Vagina (tissue), 2 donors: ENCODE data around the gene ARHGAP44. TPM values are rescaled to one million over a fixed set of nuclear protein-coding genes. Genes with fewer than 3 reads are reported as not detected.

Experiments used
- DNase-seq, 2 donors: peaks; one replicate each; pipeline ENCODE4 v3.0.0-alpha.2; 2017; ENCODE audit errors: extremely low spot score in 2 of 2
- H3K27ac ChIP-seq: fragments of 200-600 bp; sonication (generic); one replicate; pipeline ENCODE4 v1.5.1; 2019
- H3K27me3 ChIP-seq: fragments of 200-600 bp; sonication (generic); one replicate; pipeline ENCODE4 v1.5.1; 2019
- H3K36me3 ChIP-seq, 2 donors: fragments of 200-600 bp; sonication (generic); one replicate each; pipeline ENCODE4 v1.5.1; 2017 to 2019
- H3K4me1 ChIP-seq: fragments of 200-600 bp; sonication (generic); one replicate; pipeline ENCODE4 v1.5.1; 2019
- H3K4me3 ChIP-seq, 2 donors: fragments of 200-600 bp; sonication (generic); 1 replicate in 1 of 2; 2 replicates in 1 of 2; pipeline ENCODE4 v1.5.1; 2016 to 2019
- H3K9me3 ChIP-seq: fragments of 200-600 bp; sonication (generic); one replicate; pipeline ENCODE4 v1.5.1; 2019
- CTCF ChIP-seq, 3 experiments: fragments of 450-650 bp in 2 of 3; fragments of 200-600 bp in 1 of 3; sonication (generic) in 1 of 3; IDR thresholded peaks; one replicate each; pipeline ENCODE4 v1.5.1; 2017 to 2019; ENCODE audit warnings: antibody characterized with exemption in 3 of 3, mild to moderate bottlenecking in 2 of 3, moderate library complexity in 2 of 3
- POLR2A ChIP-seq, 2 donors: fragments of 450-650 bp; IDR thresholded peaks; one replicate each; pipeline ENCODE4 v1.6.1; 2017; ENCODE audit warnings: antibody characterized with exemption in 2 of 2, mild to moderate bottlenecking in 2 of 2, moderate library complexity in 2 of 2
- POLR2AphosphoS5 ChIP-seq, 2 donors: sonication (generic); formaldehyde crosslinking; IDR thresholded peaks; one replicate each; pipeline ENCODE4 v1.9.0; 2017; ENCODE audit warnings: antibody characterized with exemption in 2 of 2, mild to moderate bottlenecking in 2 of 2, low read depth in 1 of 2; ENCODE audit not compliant: insufficient read depth in 1 of 2
- intact Hi-C: fragments of 100-400 bp; cut with DNase I; formaldehyde crosslinking; loops from one replicate; pipeline ENCODE4 v1.15.1; 2023
- total RNA-seq: library from RNA; depleted of rRNA; stranded (reverse); fragments of >200 nt; gene quantifications from one replicate; pipeline ENCODE4 v1.2.3, GENCODE V29; 2016

Gene ARHGAP44
- total RNA-seq, 1 donor from 2014 or later: 3.2 TPM

- H3K36me3 ChIP-seq: no peaks in the 10 kb centered on the region
- H3K9me3 ChIP-seq: no peaks in the 10 kb centered on the region
- no peaks in the 10 kb centered on the region for H3K4me1 ChIP-seq
- no peak overlapping the region for H3K27ac ChIP-seq
- intact Hi-C loops: no loop called here
- no peak for TF ChIP-seq POLR2A (IDR thresholded peaks at IDR 0.05)
- TF ChIP-seq POLR2AphosphoS5 (IDR thresholded peaks at IDR 0.05; ENCODE audit: insufficient read depth in 1 of 2, low read depth in 1 of 2): no peak
- TF ChIP-seq CTCF (IDR thresholded peaks at IDR 0.05): no peak
- DNase-seq: no peak
- no peak overlapping the region for H3K4me3 ChIP-seq
- H3K27me3 ChIP-seq: no peaks in the 10 kb centered on the region
These were observed 94.2 kb downstream of the ARHGAP44 start for GRCh38 chr17:12883472-12883871.

GRCh38 chr17:12887088-12887487, 97.8 kb downstream of the ARHGAP44 start:
- Histone ChIP-seq H3K9me3 (no peaks in the 10 kb centered on the region), H3K27ac (no peak overlapping the region), H3K4me1 (no peaks in the 10 kb centered on the region), H3K27me3 (no peaks in the 10 kb centered on the region), H3K4me3 (no peak overlapping the region), H3K36me3 (no peaks in the 10 kb centered on the region)
- intact Hi-C loops: no loop called here
- TF ChIP-seq POLR2AphosphoS5 (IDR thresholded peaks at IDR 0.05; ENCODE audit: insufficient read depth in 1 of 2, low read depth in 1 of 2) (no peak), POLR2A (IDR thresholded peaks at IDR 0.05) (no peak), CTCF (IDR thresholded peaks at IDR 0.05) (no peak)
- no peak for DNase-seq

- no peaks in the 10 kb centered on the region for H3K4me1 ChIP-seq
- no peak for DNase-seq
- intact Hi-C loops: no loop called here
- no peak overlapping the region for H3K27ac ChIP-seq
- TF ChIP-seq POLR2A (IDR thresholded peaks at IDR 0.05): no peak
- TF ChIP-seq CTCF (IDR thresholded peaks at IDR 0.05): no peak
- no peak for TF ChIP-seq POLR2AphosphoS5 (IDR thresholded peaks at IDR 0.05; ENCODE audit: insufficient read depth in 1 of 2, low read depth in 1 of 2)
- H3K9me3 ChIP-seq: no peaks in the 10 kb centered on the region
- H3K27me3 ChIP-seq: no peaks in the 10 kb centered on the region
- H3K4me3 ChIP-seq: no peak overlapping the region
- no peaks in the 10 kb centered on the region for H3K36me3 ChIP-seq
These were observed 107.0 kb downstream of the ARHGAP44 start for GRCh38 chr17:12896180-12896785.

- H3K4me1 ChIP-seq: no peaks in the 10 kb centered on the region
- H3K27me3 ChIP-seq: no peaks in the 10 kb centered on the region
- no peaks in the 10 kb centered on the region for H3K36me3 ChIP-seq
- no peaks in the 10 kb centered on the region for H3K9me3 ChIP-seq
- H3K27ac ChIP-seq: no peak overlapping the region
- intact Hi-C loops: no loop called here
- no peak overlapping the region for H3K4me3 ChIP-seq
- DNase-seq: no peak
- TF ChIP-seq POLR2A (IDR thresholded peaks at IDR 0.05): no peak
These were observed 108.8 kb downstream of the ARHGAP44 start for GRCh38 chr17:12898110-12898509.

GRCh38 chr17:12899604-12900003, 110.3 kb downstream of the ARHGAP44 start:
- no peak for TF ChIP-seq CTCF (IDR thresholded peaks at IDR 0.05)
- TF ChIP-seq POLR2A (IDR thresholded peaks at IDR 0.05): no peak
- H3K4me3 ChIP-seq: no peak overlapping the region
- no peaks in the 10 kb centered on the region for H3K9me3 ChIP-seq
- no peaks in the 10 kb centered on the region for H3K4me1 ChIP-seq
- no peaks in the 10 kb centered on the region for H3K27me3 ChIP-seq
- DNase-seq: no peak
- intact Hi-C loops: no loop called here
- no peaks in the 10 kb centered on the region for H3K36me3 ChIP-seq
- H3K27ac ChIP-seq: no peak overlapping the region
